HPDE6-E6E7 (cell line): ENCODE results near the gene RAB6C.
"Not testable (repeated sequence)": the region's sequence is repeated elsewhere in the genome, so short reads cannot be mapped to it uniquely, and the experiment has no call there.

Experiments used
- DNase-seq: peaks from one replicate; pipeline ENCODE4 v3.0.0; 2011; ENCODE audit warnings: missing footprints; ENCODE audit errors: extremely low spot score

The RAB6C gene

GRCh38 chr2:129979629-129980155 lies at the start of gene RAB6C:
Gene RAB6C (plus strand): TSS chr2:129979666. CDS start chr2:129980116, 450 bp downstream.
- not testable (repeated sequence) for DNase-seq

GRCh38 chr2:129930451-129930850 lies 49.0 kb upstream of the RAB6C start:
- no peak for DNase-seq

DNA sequence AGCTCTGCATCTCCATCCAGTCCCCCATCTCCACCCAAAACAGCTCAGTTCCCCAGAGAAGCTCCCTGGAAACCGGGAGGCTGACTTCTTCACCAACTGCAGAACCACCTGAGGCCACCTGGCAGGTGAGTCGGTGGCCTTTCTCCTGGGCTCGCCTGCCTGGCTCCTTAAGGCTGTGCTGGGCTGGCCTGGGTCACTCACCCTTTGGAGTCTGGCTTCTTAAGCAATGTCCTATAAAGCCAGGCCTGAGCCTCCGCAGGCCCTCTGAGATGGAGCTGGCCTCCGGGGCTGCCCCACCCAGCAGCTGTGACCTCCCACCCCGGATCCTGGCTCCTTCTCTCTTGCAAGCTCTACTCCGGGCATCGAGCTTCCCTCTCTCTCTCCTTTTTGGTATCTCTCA lies 46.1 kb upstream of the RAB6C start:
- not testable (repeated sequence) for DNase-seq

GRCh38 chr2:129934044-129934822 lies 45.2 kb upstream of the RAB6C start:
- DNase-seq: no peak

GRCh38 chr2:129935118-129935517 lies 44.3 kb upstream of the RAB6C start:
- DNase-seq: no peak

DNA sequence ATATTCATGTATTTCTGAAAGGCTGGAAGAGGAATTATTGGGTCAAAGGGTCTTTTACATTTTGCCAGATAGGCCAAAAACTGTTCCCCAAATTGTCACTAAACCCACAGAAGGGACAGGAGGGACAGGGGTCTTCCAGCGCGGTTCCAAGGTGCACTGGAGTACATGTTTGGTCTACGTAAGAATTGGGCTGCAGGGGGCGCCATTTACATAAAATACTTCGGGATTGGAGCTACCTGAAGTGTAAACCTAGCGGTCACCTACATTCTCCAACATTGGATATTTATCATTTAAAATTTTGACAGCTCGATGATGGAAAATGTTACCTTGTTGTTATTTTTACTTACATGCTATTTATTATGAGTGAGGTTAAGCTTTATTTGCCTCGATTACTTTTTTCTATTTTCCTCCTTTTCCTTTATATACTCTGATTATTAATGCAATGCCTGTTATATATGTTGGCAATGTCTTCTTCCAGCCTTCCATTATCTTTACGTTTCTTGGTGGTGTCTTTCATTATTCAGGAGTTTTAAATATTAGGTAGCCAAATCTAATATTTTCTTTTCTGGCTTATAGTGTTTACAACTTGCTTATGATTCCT lies 43.0 kb upstream of the RAB6C start:
- no peak for DNase-seq

DNA sequence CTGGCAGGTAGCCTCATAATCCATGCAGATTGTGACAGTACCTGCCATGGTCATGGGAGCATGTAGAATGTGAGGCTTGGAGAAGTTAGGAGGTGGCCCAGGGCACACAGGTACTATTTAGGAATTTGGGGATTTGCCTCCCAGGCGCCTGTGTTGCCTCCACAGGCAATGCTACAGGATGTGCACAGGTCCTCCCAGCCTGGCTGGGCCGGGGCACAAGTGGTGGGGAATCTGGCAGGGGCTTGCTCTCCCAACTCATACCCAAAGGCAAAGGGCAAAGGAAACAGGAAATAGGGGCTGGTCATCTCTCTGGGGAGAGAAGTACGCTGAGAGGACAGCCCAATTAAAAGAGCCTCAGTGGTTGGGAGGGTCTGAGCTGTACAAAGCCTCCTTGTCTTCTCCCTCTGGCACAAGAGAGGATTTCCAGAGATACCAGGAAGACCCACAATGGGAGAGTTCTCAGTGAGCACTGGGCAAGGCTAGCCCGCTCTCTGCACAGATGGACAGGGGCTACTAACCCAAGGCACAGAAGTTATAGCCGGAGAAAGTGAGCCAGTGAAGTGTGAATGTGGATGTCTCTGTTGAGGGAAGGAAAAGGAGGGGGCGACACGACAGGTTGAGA lies 40.5 kb upstream of the RAB6C start:
- DNase-seq: not testable (repeated sequence)

DNA sequence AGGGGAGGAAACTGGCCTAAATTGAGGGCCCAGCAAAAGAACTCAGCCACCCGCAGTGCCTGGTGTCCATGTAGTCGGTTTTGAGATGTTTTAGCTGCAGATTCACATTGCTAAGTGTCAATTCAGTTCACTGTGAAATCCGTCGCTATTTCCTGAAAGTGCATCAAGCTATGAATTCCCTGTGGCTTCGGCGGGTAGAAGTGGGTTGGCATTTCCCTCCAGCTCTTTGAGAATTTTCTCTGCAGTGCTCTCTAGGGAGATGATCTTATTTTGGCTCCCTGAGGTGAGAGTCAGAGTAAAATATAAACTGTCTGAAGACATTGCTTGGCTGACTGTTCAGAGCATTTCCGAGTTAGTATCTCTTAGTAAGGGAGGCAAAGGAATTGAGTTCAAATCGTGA lies 36.0 kb upstream of the RAB6C start:
- not testable (repeated sequence) for DNase-seq

DNA sequence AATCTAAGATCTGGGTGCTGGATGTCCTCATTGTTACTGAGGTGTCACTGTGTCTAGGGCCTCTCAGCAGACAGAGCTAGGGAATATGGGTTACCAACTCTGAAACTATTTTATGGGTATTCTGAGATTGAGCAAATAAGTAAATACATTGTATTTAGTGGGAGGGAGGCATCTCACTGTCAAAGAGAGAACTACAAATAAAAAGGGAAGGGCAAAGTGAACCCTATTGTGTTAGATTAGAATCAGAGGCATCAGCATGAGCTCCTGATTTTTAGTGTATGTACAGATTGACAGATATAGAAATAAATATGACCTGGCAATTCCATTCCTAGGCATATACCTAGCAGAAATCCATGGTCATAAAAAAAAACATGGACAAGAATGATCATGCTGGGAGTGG lies 33.9 kb upstream of the RAB6C start:
- no peak for DNase-seq

- DNase-seq: not testable (repeated sequence)
These were observed 31.8 kb upstream of the RAB6C start for GRCh38 chr2:129947712-129948111.

DNA sequence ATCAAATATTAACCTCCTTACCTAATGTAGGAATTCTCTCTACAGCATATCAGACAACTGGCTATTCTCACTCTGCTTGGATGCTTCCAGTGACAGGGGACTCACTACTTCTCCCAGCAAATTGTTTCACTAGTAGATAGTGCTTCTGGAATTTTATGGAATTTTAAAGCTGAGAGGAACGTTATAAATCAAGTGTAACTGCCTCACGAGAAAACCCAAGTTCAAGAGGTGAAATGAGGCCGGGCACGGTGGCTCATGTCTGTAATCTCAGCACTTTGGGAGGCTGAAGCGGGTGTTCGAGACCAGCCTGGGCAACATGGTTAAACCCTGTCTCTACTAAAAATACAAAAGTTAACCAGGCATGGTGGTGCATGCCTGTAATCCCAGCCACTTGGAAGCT lies 23.3 kb upstream of the RAB6C start:
- DNase-seq: not testable (repeated sequence)

- no peak for DNase-seq
These were observed 21.6 kb upstream of the RAB6C start for GRCh38 chr2:129957891-129958290.

DNA sequence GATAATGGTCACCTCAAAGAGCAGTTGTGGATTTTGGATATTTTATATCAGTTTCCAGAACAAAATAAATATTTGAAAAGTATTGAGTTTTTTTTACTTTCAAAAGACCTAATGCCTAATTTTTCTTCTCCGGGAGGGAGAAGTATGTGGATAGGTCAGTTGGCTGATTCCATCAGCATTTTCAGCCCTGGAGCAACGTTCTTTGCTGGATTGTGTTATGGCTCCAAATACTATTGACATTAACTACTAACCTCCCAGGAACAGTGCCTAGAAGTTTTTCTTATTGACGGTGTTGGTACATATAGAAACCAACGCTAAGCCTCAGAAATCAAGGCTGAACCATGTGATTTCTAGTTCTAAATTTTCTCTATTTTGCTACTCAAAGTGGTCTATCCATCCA lies 20.7 kb upstream of the RAB6C start:
- DNase-seq: not testable (repeated sequence)

DNA sequence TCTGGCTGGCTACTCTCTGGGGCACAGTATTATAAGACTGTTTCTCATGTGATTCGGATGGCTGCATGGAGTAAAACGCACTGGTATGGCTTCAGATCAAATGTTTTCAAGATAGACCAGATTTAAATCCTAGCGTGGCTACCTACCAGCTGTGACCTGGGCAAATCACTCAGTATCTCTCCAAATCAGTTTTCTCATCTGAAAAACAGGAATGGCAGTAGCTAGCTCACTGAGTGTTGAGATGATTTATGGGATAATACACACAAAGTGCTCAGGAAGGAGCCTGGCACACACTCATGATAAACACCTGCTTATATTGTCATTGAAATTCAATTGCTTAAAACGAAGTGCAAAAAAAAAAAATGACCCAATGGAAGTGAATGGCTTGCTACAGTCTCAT lies 10.9 kb upstream of the RAB6C start:
- not testable (repeated sequence) for DNase-seq

GRCh38 chr2:129975016-129975774 lies 4.3 kb upstream of the RAB6C start:
- no peak for DNase-seq

DNA sequence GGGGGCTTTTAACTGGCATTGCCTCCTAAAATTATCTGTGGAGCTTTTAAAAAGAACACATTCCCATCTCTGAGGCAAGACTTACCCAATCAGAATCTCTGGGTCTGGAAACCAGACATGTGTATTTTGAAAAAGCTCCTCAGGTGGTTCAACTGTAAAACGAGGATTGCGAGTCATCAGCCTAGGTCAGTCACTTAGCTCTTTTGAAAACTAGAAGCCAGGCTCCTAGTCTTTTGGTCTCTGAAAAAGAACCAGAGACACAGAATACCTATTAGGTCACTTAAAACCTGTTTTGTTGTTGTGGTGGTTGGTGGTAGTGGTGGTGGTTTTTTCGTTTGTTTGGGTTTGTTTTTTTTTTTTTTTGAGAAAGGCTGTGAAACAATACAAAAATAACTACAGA lies 2.5 kb upstream of the RAB6C start:
- not testable (repeated sequence) for DNase-seq

DNA sequence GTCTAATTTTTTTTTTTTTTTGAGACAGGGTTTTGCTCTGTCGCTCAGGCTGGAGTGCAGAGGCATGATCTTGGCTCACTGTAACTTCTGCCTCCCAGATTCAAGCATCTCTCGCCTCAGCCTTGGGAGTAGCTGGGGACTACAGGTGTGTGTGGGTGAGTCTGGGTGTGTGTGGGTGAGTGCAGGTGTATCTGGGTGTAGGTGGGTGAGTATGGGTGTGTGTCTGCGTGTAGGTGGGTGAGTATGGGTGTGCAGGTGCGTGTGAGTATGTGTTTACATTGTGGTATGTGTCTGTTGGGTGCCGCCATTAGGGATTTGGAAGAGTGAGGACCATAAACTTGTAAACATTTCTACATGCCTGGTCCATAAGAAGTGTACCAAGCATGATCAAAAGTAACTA lies 1.5 kb upstream of the RAB6C start:
- DNase-seq: no peak

GRCh38 chr2:129980246-129980645 lies 780 bp downstream of the RAB6C start:
- not testable (repeated sequence) for DNase-seq

DNA sequence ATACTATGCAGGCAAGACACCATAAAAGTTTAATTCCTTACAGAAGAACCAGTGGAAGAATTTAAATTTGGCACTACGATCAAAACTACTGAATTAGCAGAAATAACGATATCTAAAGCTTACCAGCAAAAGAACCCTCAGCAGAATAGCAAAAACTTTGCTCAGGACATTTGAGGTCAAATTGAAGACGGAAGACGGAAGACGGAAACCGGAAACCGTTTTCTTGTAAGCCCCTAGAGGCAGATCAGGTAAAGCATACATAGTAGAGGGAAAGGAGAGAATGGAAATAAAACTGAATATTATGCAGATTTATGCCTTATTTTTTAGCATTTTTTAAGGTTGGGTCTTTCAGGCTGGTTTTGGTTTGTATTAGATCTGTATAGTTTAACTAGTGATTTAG lies 2.2 kb downstream of the RAB6C start:
- not testable (repeated sequence) for DNase-seq

- no peak for DNase-seq
These were observed 5.0 kb downstream of the RAB6C start for GRCh38 chr2:129984426-129984825.

- DNase-seq: not testable (repeated sequence)
These were observed 13.0 kb downstream of the RAB6C start for GRCh38 chr2:129992415-129993006.
